ENCODE measurements around the gene ANKHD1. TPM values are rescaled to one million over a fixed set of nuclear protein-coding genes. Genes with fewer than 3 reads are reported as not detected.

ANKHD1 gene
- total RNA-seq, 1 donor from 2014 or later = 129 TPM

DNA sequence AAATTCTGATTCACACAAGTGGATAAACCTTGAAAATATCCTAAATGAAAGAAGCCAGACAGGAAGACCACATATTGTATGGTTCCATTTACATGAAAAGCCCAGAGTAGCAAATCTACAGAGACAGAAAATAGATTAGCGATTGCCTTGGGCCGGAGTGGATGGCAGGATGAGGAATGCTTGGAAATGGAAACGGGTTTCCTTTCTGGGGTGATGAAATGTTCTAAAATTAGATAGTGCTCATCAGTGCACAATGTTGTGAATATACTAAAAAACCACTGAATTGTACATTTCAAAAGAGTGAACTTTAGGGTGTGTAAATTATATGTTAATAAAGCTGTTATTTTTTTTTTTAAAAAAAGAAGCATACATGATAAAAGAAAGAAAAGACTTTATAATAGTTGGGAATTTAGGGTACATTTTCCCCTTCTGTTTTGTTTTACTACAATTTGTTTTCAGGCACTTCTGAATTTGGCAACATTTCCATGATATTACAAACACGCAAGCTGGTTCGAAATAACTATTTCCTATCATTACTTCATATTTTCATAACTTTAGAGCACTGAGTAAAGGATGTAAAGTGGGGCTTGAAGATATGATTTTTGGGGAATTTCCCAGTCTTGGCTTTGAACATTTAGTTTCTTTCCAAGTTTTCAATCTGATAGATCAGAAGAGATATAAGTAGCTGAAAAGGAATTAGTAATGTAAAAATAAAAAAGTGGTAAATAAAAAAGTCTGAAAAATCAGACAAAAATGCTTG, 186.9 kb downstream of the ANKHD1 start:
- Mint-ChIP-seq H3K4me1 (ENCODE audit: unreplicated experiment) (no peaks in the 10 kb centered on the region), H3K27me3 (peaks cover 6% of the 10 kb centered on the region), H3K4me3 (no peak overlapping the region), H3K9me3 (no peaks in the 10 kb centered on the region), H3K36me3 (no peaks in the 10 kb centered on the region), H3K27ac (no peak overlapping the region)
- TF ChIP-seq, protein P1, sequence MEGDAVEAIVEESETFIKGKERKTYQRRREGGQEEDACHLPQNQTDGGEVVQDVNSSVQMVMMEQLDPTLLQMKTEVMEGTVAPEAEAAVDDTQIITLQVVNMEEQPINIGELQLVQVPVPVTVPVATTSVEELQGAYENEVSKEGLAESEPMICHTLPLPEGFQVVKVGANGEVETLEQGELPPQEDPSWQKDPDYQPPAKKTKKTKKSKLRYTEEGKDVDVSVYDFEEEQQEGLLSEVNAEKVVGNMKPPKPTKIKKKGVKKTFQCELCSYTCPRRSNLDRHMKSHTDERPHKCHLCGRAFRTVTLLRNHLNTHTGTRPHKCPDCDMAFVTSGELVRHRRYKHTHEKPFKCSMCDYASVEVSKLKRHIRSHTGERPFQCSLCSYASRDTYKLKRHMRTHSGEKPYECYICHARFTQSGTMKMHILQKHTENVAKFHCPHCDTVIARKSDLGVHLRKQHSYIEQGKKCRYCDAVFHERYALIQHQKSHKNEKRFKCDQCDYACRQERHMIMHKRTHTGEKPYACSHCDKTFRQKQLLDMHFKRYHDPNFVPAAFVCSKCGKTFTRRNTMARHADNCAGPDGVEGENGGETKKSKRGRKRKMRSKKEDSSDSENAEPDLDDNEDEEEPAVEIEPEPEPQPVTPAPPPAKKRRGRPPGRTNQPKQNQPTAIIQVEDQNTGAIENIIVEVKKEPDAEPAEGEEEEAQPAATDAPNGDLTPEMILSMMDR (conservative IDR thresholded peaks at IDR 0.05) = no peak
- DNase-seq (ENCODE audit: extremely low spot score, unreplicated experiment) = no peak

Small RNAs within 50 kb of the gene (microRNA-seq; reads per million reads assigned to microRNA genes)
- gene MIR6831 = not detected

Other genes starting within 250 kb of the ANKHD1 start
- gene CYSTM1, start 226.6 kb upstream of the ANKHD1 start, total RNA-seq (ENCODE audit: low replicate concordance) = 49.9 and 73.5 TPM in 2 replicates
- gene PFDN1, start 98.7 kb upstream of the ANKHD1 start, total RNA-seq (ENCODE audit: low replicate concordance) = 47.1 and 57.9 TPM in 2 replicates
- 4.7 and 4.9 TPM in 2 replicates for gene HBEGF, start 55.2 kb upstream of the ANKHD1 start, total RNA-seq (ENCODE audit: low replicate concordance)
- 0.17 TPM in 1 of 2 replicates, not detected in the other for gene SLC4A9, start 41.6 kb upstream of the ANKHD1 start, total RNA-seq (ENCODE audit: low replicate concordance)
- gene EIF4EBP3, start 145.8 kb downstream of the ANKHD1 start, total RNA-seq (ENCODE audit: low replicate concordance) = 4.8 and 8.4 TPM in 2 replicates
- gene SRA1, start 155.6 kb downstream of the ANKHD1 start, total RNA-seq (ENCODE audit: low replicate concordance) = 32.9 and 36.3 TPM in 2 replicates
- gene APBB3, start 162.8 kb downstream of the ANKHD1 start, total RNA-seq (ENCODE audit: low replicate concordance) = 26.9 and 61.4 TPM in 2 replicates
- 82.6 and 85.8 TPM in 2 replicates for gene SLC35A4, start 163.0 kb downstream of the ANKHD1 start, total RNA-seq (ENCODE audit: low replicate concordance)
- gene CD14, start 231.3 kb downstream of the ANKHD1 start, total RNA-seq (ENCODE audit: low replicate concordance) = 0.17 TPM in 1 of 2 replicates, not detected in the other
- 26.2 and 29.4 TPM in 2 replicates for gene TMCO6, start 237.6 kb downstream of the ANKHD1 start, total RNA-seq (ENCODE audit: low replicate concordance)
- 65.0 and 66.4 TPM in 2 replicates for gene NDUFA2, start 245.8 kb downstream of the ANKHD1 start, total RNA-seq (ENCODE audit: low replicate concordance)
- 81.9 and 100 TPM in 2 replicates for gene IK, start 246.0 kb downstream of the ANKHD1 start, total RNA-seq (ENCODE audit: low replicate concordance)

All from type B pancreatic cell (in vitro differentiated cells).